ENCODE data around the gene PRICKLE1. TPM values are rescaled to one million over a fixed set of nuclear protein-coding genes. Genes with fewer than 3 reads are reported as not detected.

The PRICKLE1 gene
- polyA plus RNA-seq, 1 experiment, result 36.0 TPM

- ChIA-PET CTCF (interaction anchor here (1.5 kb wide), 2 partner anchors 25 to 62 kb away, joined by 6 to 7 read pairs; no protein-coding TSS in a partner anchor), POLR2A (no interaction called here)
- no peak for DNase-seq (ENCODE audit: low read depth, low spot score)
- no peak overlapping the region for H3K4me3 ChIP-seq (ENCODE audit: low read depth, low read length)
- H3K9me3 ChIP-seq (ENCODE audit: control insufficient read depth, insufficient read depth, low read length), result no peaks in the 10 kb centered on the region
- TF ChIP-seq CTCF (IDR thresholded peaks at IDR 0.05; ENCODE audit: low read depth, low read length), result no peak
- no peak overlapping the region for H3K27ac ChIP-seq (ENCODE audit: low read depth, low read length)
- H3K27me3 ChIP-seq (ENCODE audit: control insufficient read depth, insufficient read depth, low read length), result no peaks in the 10 kb centered on the region
Observed at GRCh38 chr12:42507081-42507480, 82.5 kb downstream of the PRICKLE1 start.

GRCh38 chr12:42504049-42504448 is 85.5 kb downstream of the PRICKLE1 start:
- DNase-seq (ENCODE audit: low read depth, low spot score), result no peak
- H3K27me3 ChIP-seq (ENCODE audit: control insufficient read depth, insufficient read depth, low read length), result no peaks in the 10 kb centered on the region
- CTCF ChIA-PET, result interaction anchor here (1.0 kb wide), 1 partner anchor 21 kb away, joined by 6 read pairs; no protein-coding TSS in a partner anchor
- no peak overlapping the region for H3K4me3 ChIP-seq (ENCODE audit: low read depth, low read length)
- POLR2A ChIA-PET, result interaction anchor here (0.6 kb wide), 1 partner anchor 81 kb away, joined by 3 read pairs; no protein-coding TSS in a partner anchor
- no peaks in the 10 kb centered on the region for H3K9me3 ChIP-seq (ENCODE audit: control insufficient read depth, insufficient read depth, low read length)
- no peak for TF ChIP-seq CTCF (IDR thresholded peaks at IDR 0.05; ENCODE audit: low read depth, low read length)
- no peak overlapping the region for H3K27ac ChIP-seq (ENCODE audit: low read depth, low read length)

DNA sequence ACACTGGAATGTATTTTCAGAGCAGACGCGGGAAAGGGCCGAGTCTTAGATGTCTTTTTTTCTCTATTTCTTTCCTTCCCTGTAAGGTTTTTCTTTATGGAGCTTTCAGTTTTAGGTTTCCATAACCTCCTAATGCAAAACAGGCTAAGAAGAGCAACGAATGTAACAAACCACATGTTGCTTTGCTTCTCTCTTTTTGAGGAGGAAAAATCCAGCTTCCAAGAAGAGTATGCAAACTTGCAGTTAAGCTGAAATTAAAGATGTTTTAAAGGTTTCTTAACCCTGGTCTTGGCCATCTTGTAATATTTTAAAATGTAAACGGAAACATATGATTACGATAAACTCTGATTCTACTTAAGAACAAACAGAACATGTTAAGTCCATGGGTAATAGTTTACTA is 86.9 kb downstream of the PRICKLE1 start:
- H3K9me3 ChIP-seq (ENCODE audit: control insufficient read depth, insufficient read depth, low read length), result no peaks in the 10 kb centered on the region
- POLR2A ChIA-PET, result no interaction called here
- no peaks in the 10 kb centered on the region for H3K27me3 ChIP-seq (ENCODE audit: control insufficient read depth, insufficient read depth, low read length)
- DNase-seq (ENCODE audit: low read depth, low spot score), result no peak
- TF ChIP-seq CTCF (IDR thresholded peaks at IDR 0.05; ENCODE audit: low read depth, low read length), result no peak
- CTCF ChIA-PET, result no interaction called here
- H3K4me3 ChIP-seq (ENCODE audit: low read depth, low read length), result no peak overlapping the region
- H3K27ac ChIP-seq (ENCODE audit: low read depth, low read length), result no peak overlapping the region

DNA sequence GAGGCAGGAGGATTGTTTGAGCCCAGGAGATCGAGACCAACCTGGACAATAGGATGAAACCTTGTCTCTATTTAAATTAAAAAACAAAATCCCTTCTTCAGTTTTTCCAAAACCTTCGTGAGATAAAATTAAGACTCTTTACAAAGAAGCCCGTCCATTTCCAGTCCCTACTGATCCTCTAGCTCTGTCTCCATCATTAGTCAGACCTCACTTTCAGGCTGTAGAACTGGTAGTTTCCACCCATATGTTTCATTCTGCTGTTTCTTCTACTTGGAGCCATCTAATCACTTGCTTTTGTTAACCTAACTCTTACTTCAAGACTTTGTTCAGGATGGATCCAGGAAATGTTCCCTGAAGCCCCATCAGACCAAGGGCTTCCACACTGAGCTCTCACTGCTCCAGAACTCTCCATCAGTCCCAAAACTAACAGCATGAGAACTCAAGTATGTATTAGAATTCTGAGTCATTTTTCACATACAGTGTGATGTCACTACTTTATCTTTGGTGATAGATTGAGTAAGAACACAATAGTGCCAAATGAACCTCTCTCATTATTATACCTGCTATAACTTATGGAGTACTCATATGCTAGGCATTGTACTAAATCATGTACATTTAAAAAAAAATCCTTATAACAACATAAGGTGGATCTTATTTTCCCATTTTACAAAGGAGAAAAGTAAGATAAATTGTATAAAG is 90.8 kb downstream of the PRICKLE1 start:
- Histone ChIP-seq H3K27ac (ENCODE audit: low read depth, low read length) (no peak overlapping the region), H3K27me3 (ENCODE audit: control insufficient read depth, insufficient read depth, low read length) (no peaks in the 10 kb centered on the region), H3K4me3 (ENCODE audit: low read depth, low read length) (no peak overlapping the region), H3K9me3 (ENCODE audit: control insufficient read depth, insufficient read depth, low read length) (no peaks in the 10 kb centered on the region)
- no peak for DNase-seq (ENCODE audit: low read depth, low spot score)
- ChIA-PET CTCF (interaction anchor here (0.7 to 1.2 kb wide), 2 partner anchors 8 to 359 kb away, joined by 3 read pairs; no protein-coding TSS in a partner anchor), POLR2A (interaction anchor here (0.7 kb wide), 2 partner anchors 805 to 840 kb away, joined by 3 read pairs; no protein-coding TSS in a partner anchor)
- no peak for TF ChIP-seq CTCF (IDR thresholded peaks at IDR 0.05; ENCODE audit: low read depth, low read length)

GRCh38 chr12:42496886-42497285 is 92.7 kb downstream of the PRICKLE1 start:
- Histone ChIP-seq H3K27me3 (ENCODE audit: control insufficient read depth, insufficient read depth, low read length) (no peaks in the 10 kb centered on the region), H3K4me3 (ENCODE audit: low read depth, low read length) (no peak overlapping the region), H3K27ac (ENCODE audit: low read depth, low read length) (no peak overlapping the region), H3K9me3 (ENCODE audit: control insufficient read depth, insufficient read depth, low read length) (no peaks in the 10 kb centered on the region)
- ChIA-PET POLR2A (no interaction called here), CTCF (no interaction called here)
- no peak for TF ChIP-seq CTCF (IDR thresholded peaks at IDR 0.05; ENCODE audit: low read depth, low read length)
- DNase-seq (ENCODE audit: low read depth, low spot score), result no peak

Data from AG04450 (cell line).